ENCODE data around the gene SSR3. TPM values are rescaled to one million over a fixed set of nuclear protein-coding genes. Genes with fewer than 3 reads are reported as not detected.

SSR3 gene
- total RNA-seq, 1 donor from 2014 or later, result 377 TPM

DNA sequence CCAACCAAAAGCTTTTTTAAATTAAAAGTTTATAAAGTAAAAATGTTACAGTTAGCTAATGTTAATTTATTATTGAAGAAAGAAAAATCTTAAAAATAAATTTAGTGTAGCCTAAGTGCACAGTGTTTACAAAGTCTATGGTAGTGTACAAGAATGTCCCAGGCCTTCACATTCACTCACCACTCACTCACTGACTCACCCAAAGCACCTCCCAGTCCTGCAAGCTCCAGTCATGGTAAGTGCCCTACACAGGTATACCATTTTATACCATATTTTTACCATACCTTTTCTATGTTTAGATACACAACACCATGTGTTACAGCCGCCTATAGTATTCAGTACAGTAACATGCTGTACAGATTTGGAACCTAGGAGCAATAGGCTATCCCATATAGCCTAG is 29.1 kb downstream of the SSR3 start:
- TF ChIP-seq, protein P1, sequence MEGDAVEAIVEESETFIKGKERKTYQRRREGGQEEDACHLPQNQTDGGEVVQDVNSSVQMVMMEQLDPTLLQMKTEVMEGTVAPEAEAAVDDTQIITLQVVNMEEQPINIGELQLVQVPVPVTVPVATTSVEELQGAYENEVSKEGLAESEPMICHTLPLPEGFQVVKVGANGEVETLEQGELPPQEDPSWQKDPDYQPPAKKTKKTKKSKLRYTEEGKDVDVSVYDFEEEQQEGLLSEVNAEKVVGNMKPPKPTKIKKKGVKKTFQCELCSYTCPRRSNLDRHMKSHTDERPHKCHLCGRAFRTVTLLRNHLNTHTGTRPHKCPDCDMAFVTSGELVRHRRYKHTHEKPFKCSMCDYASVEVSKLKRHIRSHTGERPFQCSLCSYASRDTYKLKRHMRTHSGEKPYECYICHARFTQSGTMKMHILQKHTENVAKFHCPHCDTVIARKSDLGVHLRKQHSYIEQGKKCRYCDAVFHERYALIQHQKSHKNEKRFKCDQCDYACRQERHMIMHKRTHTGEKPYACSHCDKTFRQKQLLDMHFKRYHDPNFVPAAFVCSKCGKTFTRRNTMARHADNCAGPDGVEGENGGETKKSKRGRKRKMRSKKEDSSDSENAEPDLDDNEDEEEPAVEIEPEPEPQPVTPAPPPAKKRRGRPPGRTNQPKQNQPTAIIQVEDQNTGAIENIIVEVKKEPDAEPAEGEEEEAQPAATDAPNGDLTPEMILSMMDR (IDR thresholded peaks at IDR 0.05), result no peak
- H3K4me1 Mint-ChIP-seq (ENCODE audit: low read depth), result peaks cover 11% of the 10 kb centered on the region

DNA sequence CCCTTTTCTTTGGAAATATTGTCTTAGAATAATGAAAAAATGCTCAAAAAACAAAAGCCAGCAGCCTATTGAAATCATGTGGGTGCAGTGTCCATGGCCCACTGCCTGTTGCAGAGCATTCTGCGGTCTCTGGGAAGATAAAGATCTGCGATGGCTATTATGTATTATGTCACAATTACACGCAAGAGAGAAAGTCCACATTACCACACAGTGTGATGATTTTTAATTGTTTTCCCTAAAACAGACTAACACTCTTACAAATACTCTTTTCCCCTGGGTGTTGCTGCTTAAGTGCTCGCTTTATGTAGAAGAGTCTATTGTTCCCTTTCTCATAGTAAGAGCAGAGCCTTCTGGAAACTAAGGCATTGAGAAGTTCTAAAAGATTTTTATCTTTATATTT is 32.2 kb downstream of the SSR3 start:
- H3K27me3 Mint-ChIP-seq (ENCODE audit: low read depth), result no peaks in the 10 kb centered on the region
- H3K4me3 Mint-ChIP-seq (ENCODE audit: unreplicated experiment), result no peak overlapping the region
- H3K27ac Mint-ChIP-seq (ENCODE audit: unreplicated experiment), result no peak overlapping the region
- TF ChIP-seq, protein P1 (IDR thresholded peaks at IDR 0.05), result no peak
- DNase-seq (ENCODE audit: low spot score), result no peak
- H3K9me3 Mint-ChIP-seq (ENCODE audit: low read depth), result no peaks in the 10 kb centered on the region
- H3K4me1 Mint-ChIP-seq (ENCODE audit: low read depth), result peaks cover 11% of the 10 kb centered on the region
- H3K36me3 Mint-ChIP-seq (ENCODE audit: low read depth), result peaks cover 3% of the 10 kb centered on the region

More for the DNA sequence above, 29.1 kb downstream of the SSR3 start:
- H3K36me3 Mint-ChIP-seq (ENCODE audit: low read depth), result peaks cover 3% of the 10 kb centered on the region
- no peaks in the 10 kb centered on the region for H3K27me3 Mint-ChIP-seq (ENCODE audit: low read depth)
- no peak overlapping the region for H3K27ac Mint-ChIP-seq (ENCODE audit: unreplicated experiment)
- no peak overlapping the region for H3K4me3 Mint-ChIP-seq (ENCODE audit: unreplicated experiment)
- no peak for DNase-seq (ENCODE audit: low spot score)
- no peaks in the 10 kb centered on the region for H3K9me3 Mint-ChIP-seq (ENCODE audit: low read depth)

DNA sequence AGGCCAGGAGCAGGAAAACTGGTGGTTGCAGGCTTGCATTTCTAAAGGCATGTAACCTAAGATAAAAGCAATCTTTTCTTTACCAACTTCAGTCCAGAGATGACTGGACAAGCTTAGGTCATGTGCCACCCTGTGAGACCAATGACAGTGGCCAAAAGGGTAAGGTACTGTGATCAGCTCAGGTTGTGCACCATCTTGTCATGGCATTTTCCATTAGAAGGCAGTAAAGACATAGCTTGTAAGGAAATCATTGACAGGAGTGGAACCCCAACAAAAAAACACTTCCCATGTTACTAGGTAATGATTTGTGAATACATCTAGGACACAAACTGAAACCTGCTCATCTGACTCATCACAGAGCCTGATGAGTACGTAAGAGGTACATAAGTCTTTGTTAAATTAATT is 35.2 kb downstream of the SSR3 start:
- Mint-ChIP-seq H3K27ac (ENCODE audit: unreplicated experiment) (no peak overlapping the region), H3K36me3 (ENCODE audit: low read depth) (peaks cover 3% of the 10 kb centered on the region), H3K4me3 (ENCODE audit: unreplicated experiment) (no peak overlapping the region), H3K27me3 (ENCODE audit: low read depth) (no peaks in the 10 kb centered on the region), H3K9me3 (ENCODE audit: low read depth) (no peaks in the 10 kb centered on the region), H3K4me1 (ENCODE audit: low read depth) (peaks cover 30% of the 10 kb centered on the region)
- DNase-seq (ENCODE audit: low spot score), result no peak
- TF ChIP-seq, protein P1 (IDR thresholded peaks at IDR 0.05), result no peak

- Mint-ChIP-seq H3K9me3 (ENCODE audit: low read depth) (no peaks in the 10 kb centered on the region), H3K27ac (ENCODE audit: unreplicated experiment) (no peak overlapping the region), H3K4me1 (ENCODE audit: low read depth) (peaks cover 30% of the 10 kb centered on the region), H3K4me3 (ENCODE audit: unreplicated experiment) (no peak overlapping the region), H3K36me3 (ENCODE audit: low read depth) (no peaks in the 10 kb centered on the region), H3K27me3 (ENCODE audit: low read depth) (no peaks in the 10 kb centered on the region)
- DNase-seq (ENCODE audit: low spot score), result no peak
- TF ChIP-seq, protein P1 (IDR thresholded peaks at IDR 0.05), result no peak
These were observed 36.2 kb downstream of the SSR3 start for GRCh38 chr3:156518726-156519125.

DNA sequence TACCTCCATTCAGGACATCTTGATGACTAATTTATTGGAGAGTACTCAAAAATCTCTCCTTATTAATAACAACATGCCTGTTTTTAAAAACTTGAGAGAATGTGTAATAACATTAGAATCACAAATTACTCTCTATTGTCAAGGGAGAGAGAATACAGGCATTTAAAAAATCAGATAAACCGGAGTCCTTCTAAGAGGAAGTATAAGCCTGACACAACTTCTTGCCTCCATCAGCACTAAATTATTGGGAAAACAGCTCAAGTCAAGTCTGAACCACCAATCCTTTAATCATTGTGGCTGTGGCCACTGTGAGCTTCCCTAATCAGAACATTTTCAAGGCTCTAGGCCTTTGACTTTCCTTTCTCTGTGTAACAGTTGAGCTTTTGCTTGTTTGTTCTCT is 38.0 kb downstream of the SSR3 start:
- Mint-ChIP-seq H3K4me1 (ENCODE audit: low read depth) (peaks cover 37% of the 10 kb centered on the region), H3K9me3 (ENCODE audit: low read depth) (no peaks in the 10 kb centered on the region), H3K4me3 (ENCODE audit: unreplicated experiment) (no peak overlapping the region), H3K27me3 (ENCODE audit: low read depth) (no peaks in the 10 kb centered on the region), H3K27ac (ENCODE audit: unreplicated experiment) (peak overlapping the region; percentile 49), H3K36me3 (ENCODE audit: low read depth) (no peaks in the 10 kb centered on the region)
- TF ChIP-seq, protein P1 (IDR thresholded peaks at IDR 0.05), result no peak
- DNase-seq (ENCODE audit: low spot score), result no peak

Data from chondrocyte (in vitro differentiated cells).